BLaER1 treated with 17β-estradiol and CSF1 and Interleukin-3, amounts not matched to agents 10 nM and 100 nM (cell line): Measurements from ENCODE around the gene DERL3.
A peak's percentile ranks its signal among the peaks of the same experiment; 100 is the strongest.

Experiments used
- H3K27ac ChIP-seq, 11 experiments: shearing (Covaris generic); formaldehyde crosslinking; 2 replicates each; pipeline ENCODE4 v1.8.1; 2022
- H3K27me3 ChIP-seq, 11 experiments: shearing (Covaris generic); formaldehyde crosslinking; 2 replicates each; pipeline ENCODE4 v1.8.1; 2022
- H3K36me3 ChIP-seq, 11 experiments: shearing (Covaris generic); formaldehyde crosslinking; 2 replicates each; pipeline ENCODE4 v1.8.1; 2022
- H3K4me1 ChIP-seq, 10 experiments: shearing (Covaris generic); formaldehyde crosslinking; 2 replicates each; pipeline ENCODE4 v1.8.1; 2022
- H3K4me2 ChIP-seq, 11 experiments: shearing (Covaris generic); formaldehyde crosslinking; 2 replicates each; pipeline ENCODE4 v1.8.1; 2022
- H3K4me3 ChIP-seq, 10 experiments: shearing (Covaris generic); formaldehyde crosslinking; 2 replicates each; pipeline ENCODE4 v1.8.1; 2022
- H3K9ac ChIP-seq, 11 experiments: shearing (Covaris generic); formaldehyde crosslinking; 2 replicates each; pipeline ENCODE4 v1.8.1; 2022
- H3K9me3 ChIP-seq, 11 experiments: shearing (Covaris generic); formaldehyde crosslinking; replicated peaks in 1 of 11; 2 replicates each; pipeline ENCODE4 v1.8.1; 2022
- H4K20me1 ChIP-seq, 11 experiments: shearing (Covaris generic); formaldehyde crosslinking; 2 replicates each; pipeline ENCODE4 v1.8.1; 2022
- Cebpa-rat ChIP-seq, 11 experiments: shearing (Covaris generic); IDR thresholded peaks; 2 replicates each; pipeline ENCODE4 v1.8.1; 2022

Gene DERL3

GRCh38 chr22:23831781-23832180, 7.0 kb downstream of the DERL3 start:
- Histone ChIP-seq H3K27ac (peak overlapping the region in 1 of 11 experiments; percentile 44; a peak in 1 of 22 replicates), H3K27me3 (no peaks in the 10 kb centered on the region), H3K36me3 (peaks cover 93 to 99% (median 97%) of the 10 kb centered on the region in 11 experiments), H3K4me3 (no peak overlapping the region), H3K9ac (peak overlapping the region in 4 of 11 experiments; percentile 7 to 35 (median 16); a peak in 1 of 22 replicates), H4K20me1 (peaks cover 33 to 93% (median 75%) of the 10 kb centered on the region in 11 experiments; a peak in 21 of 22 replicates), H3K4me2 (no peak overlapping the region), H3K9me3 (no peaks in the 10 kb centered on the region), H3K4me1 (peaks cover 3 to 34% (median 31%) of the 10 kb centered on the region in 10 experiments)
- no peak for TF ChIP-seq Cebpa-rat (IDR thresholded peaks at IDR 0.05)

DNA sequence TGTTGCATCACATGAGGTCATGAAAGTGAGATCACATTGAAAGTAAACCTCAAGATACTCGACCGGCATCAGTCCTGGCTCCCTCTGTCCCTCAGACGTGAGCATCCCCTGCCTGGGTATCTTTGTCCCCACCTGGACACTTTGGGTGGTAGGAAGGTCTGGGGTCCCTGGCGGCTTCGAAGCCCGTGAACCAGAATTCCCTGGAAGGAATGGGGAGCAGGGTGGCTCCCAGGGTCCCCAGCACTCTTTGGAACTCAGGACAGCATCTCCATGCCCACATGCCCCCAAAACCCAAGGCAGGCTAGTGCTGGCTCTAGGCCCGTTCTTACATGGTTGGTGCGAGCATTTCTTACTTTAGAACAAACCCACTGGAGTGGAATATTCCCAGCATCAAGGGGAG, 7.5 kb downstream of the DERL3 start:
- Histone ChIP-seq H3K9me3 (no peaks in the 10 kb centered on the region), H3K4me1 (peaks cover 8 to 34% (median 31%) of the 10 kb centered on the region in 10 experiments), H4K20me1 (peaks cover 33 to 93% (median 73%) of the 10 kb centered on the region in 11 experiments; a peak in 21 of 22 replicates), H3K9ac (peak overlapping the region in 3 of 11 experiments; percentile 9 to 35 (median 24); a peak in 1 of 22 replicates), H3K36me3 (peaks cover 94 to 99% (median 96%) of the 10 kb centered on the region in 11 experiments), H3K27ac (peak overlapping the region in 1 of 11 experiments; percentile 44; a peak in 2 of 22 replicates), H3K27me3 (no peaks in the 10 kb centered on the region), H3K4me2 (no peak overlapping the region), H3K4me3 (no peak overlapping the region)
- TF ChIP-seq Cebpa-rat (IDR thresholded peaks at IDR 0.05): no peak

GRCh38 chr22:23829845-23830372, 8.9 kb downstream of the DERL3 start:
- no peaks in the 10 kb centered on the region for H3K27me3 ChIP-seq
- H3K9ac ChIP-seq: no peak overlapping the region
- peaks cover 19 to 35% (median 31%) of the 10 kb centered on the region in 10 experiments for H3K4me1 ChIP-seq
- H3K27ac ChIP-seq: no peak overlapping the region
- no peak overlapping the region for H3K4me3 ChIP-seq
- H3K4me2 ChIP-seq: no peak overlapping the region
- TF ChIP-seq Cebpa-rat (IDR thresholded peaks at IDR 0.05): no peak
- H3K36me3 ChIP-seq: peaks cover 94 to 99% (median 96%) of the 10 kb centered on the region in 11 experiments
- peaks cover 33 to 91% (median 59%) of the 10 kb centered on the region in 11 experiments; a peak in 21 of 22 replicates for H4K20me1 ChIP-seq
- H3K9me3 ChIP-seq: no peaks in the 10 kb centered on the region

- Histone ChIP-seq H3K27ac (peak overlapping the region in 2 of 11 experiments; percentile 29 to 35; a peak in 4 of 22 replicates), H3K9me3 (no peaks in the 10 kb centered on the region), H3K4me2 (no peak overlapping the region), H3K4me1 (peaks cover 19 to 40% (median 39%) of the 10 kb centered on the region in 10 experiments), H3K36me3 (peaks cover 96 to 100% (median 98%) of the 10 kb centered on the region in 11 experiments), H3K27me3 (no peaks in the 10 kb centered on the region), H4K20me1 (peaks cover 33 to 93% (median 54%) of the 10 kb centered on the region in 11 experiments; a peak in 21 of 22 replicates), H3K4me3 (no peak overlapping the region), H3K9ac (peak overlapping the region in 2 of 11 experiments; percentile 3 to 7; a peak in 1 of 22 replicates)
- no peak for TF ChIP-seq Cebpa-rat (IDR thresholded peaks at IDR 0.05)
Observed at GRCh38 chr22:23828800-23829680, 9.8 kb downstream of the DERL3 start.

GRCh38 chr22:23827351-23827995, 11.3 kb downstream of the DERL3 start:
- no peaks in the 10 kb centered on the region for H3K9me3 ChIP-seq
- H3K27me3 ChIP-seq: no peaks in the 10 kb centered on the region
- no peak overlapping the region for H3K4me3 ChIP-seq
- H3K4me2 ChIP-seq: peak overlapping the region in 9 of 11 experiments; percentile 56 to 84 (median 72); a peak in 17 of 22 replicates
- H3K27ac ChIP-seq: peak overlapping the region in 8 of 11 experiments; percentile 68 to 89 (median 80); a peak in 15 of 22 replicates
- peak overlapping the region in 8 of 11 experiments; percentile 18 to 74 (median 68); a peak in 11 of 22 replicates for H3K9ac ChIP-seq
- H4K20me1 ChIP-seq: peaks cover 25 to 78% (median 39%) of the 10 kb centered on the region in 11 experiments; a peak in 21 of 22 replicates
- peaks cover 96 to 100% (median 98%) of the 10 kb centered on the region in 11 experiments for H3K36me3 ChIP-seq
- peaks cover 19 to 55% (median 53%) of the 10 kb centered on the region in 10 experiments for H3K4me1 ChIP-seq
- TF ChIP-seq Cebpa-rat (IDR thresholded peaks at IDR 0.05): no peak

GRCh38 chr22:23826510-23827350, 12.1 kb downstream of the DERL3 start:
- no peak overlapping the region for H3K4me3 ChIP-seq
- TF ChIP-seq Cebpa-rat (IDR thresholded peaks at IDR 0.05): no peak
- H4K20me1 ChIP-seq: peaks cover 18 to 71% (median 32%) of the 10 kb centered on the region in 11 experiments; a peak in 21 of 22 replicates
- peaks cover 96 to 100% (median 98%) of the 10 kb centered on the region in 11 experiments for H3K36me3 ChIP-seq
- peak overlapping the region in 9 of 11 experiments; percentile 61 to 89 (median 78); a peak in 18 of 22 replicates for H3K27ac ChIP-seq
- H3K9ac ChIP-seq: peak overlapping the region in 9 of 11 experiments; percentile 32 to 74 (median 64); a peak in 15 of 22 replicates
- no peaks in the 10 kb centered on the region for H3K9me3 ChIP-seq
- H3K27me3 ChIP-seq: no peaks in the 10 kb centered on the region
- peak overlapping the region; percentile 4 to 84 (median 72) for H3K4me2 ChIP-seq
- H3K4me1 ChIP-seq: peaks cover 19 to 63% (median 60%) of the 10 kb centered on the region in 10 experiments

- TF ChIP-seq Cebpa-rat (IDR thresholded peaks at IDR 0.05): no peak
- Histone ChIP-seq H3K36me3 (peaks cover 96 to 100% (median 98%) of the 10 kb centered on the region in 11 experiments), H3K9me3 (no peaks in the 10 kb centered on the region), H3K4me2 (peak overlapping the region; percentile 4 to 84 (median 72)), H3K27ac (peak overlapping the region in 10 of 11 experiments; percentile 41 to 89 (median 78); a peak in 20 of 22 replicates), H3K27me3 (no peaks in the 10 kb centered on the region), H3K4me1 (peaks cover 33 to 76% (median 73%) of the 10 kb centered on the region in 10 experiments), H3K9ac (peak overlapping the region; percentile 2 to 74 (median 62); a peak in 18 of 22 replicates), H4K20me1 (peaks cover 8 to 57% (median 20%) of the 10 kb centered on the region in 11 experiments; a peak in 16 of 22 replicates), H3K4me3 (no peak overlapping the region)
Observed at GRCh38 chr22:23825246-23825905, 13.4 kb downstream of the DERL3 start.
